IMR-90 (cell line): ENCODE measurements around the gene ANAPC5. TPM values are rescaled to one million over a fixed set of nuclear protein-coding genes. Genes with fewer than 3 reads are reported as not detected.

ENCODE experiments used
- ATAC-seq: fragments of 200-7000 bp; cut with Tn5 transposase; 2 replicates; pipeline ENCODE4 v1.9.1; 2020; ENCODE audit warnings: low read depth, mild to moderate bottlenecking, moderate library complexity
- BruUV-seq: library from RNA; stranded (reverse); fragments of 400-500 nt; replicated peaks from 2 replicates; lab custom pipeline; 2021; lab: Mats Ljungman, UMichigan
- CTCF ChIA-PET: fragments of 300-600 bp; formaldehyde crosslinking; extraction: SDS; loops from one replicate; lab custom pipeline; 2021; ENCODE audit warnings: antibody characterized with exemption; lab: Yijun Ruan, JAX
- POLR2A ChIA-PET: fragments of 300-600 bp; sonication (Branson Sonifier 250); formaldehyde crosslinking; loops from one replicate; lab custom pipeline; 2022; ENCODE audit warnings: antibody characterized with exemption; ENCODE audit not compliant: unreplicated experiment; lab: Charles Lee
- DNase-seq: peaks from one replicate; pipeline ENCODE4 v3.0.0; 2013
- H2AFZ ChIP-seq: replicated peaks from 2 replicates; pipeline ENCODE3; 2013; ENCODE audit warnings: low read length, mild to moderate bottlenecking; ENCODE audit not compliant: poor library complexity
- H2AK5ac ChIP-seq: 2 replicates; pipeline ENCODE4 v1.6.1; 2013; ENCODE audit warnings: low read depth, low read length, inconsistent platforms
- H2AK9ac ChIP-seq: replicated peaks from 2 replicates; pipeline ENCODE3; 2013; ENCODE audit warnings: mild to moderate bottlenecking, low read depth, low read length, moderate library complexity; ENCODE audit not compliant: poor library complexity
- H2BK120ac ChIP-seq: 2 replicates; pipeline ENCODE4 v1.6.1; 2013; ENCODE audit warnings: low read depth, low read length, inconsistent platforms
- H2BK15ac ChIP-seq: 3 replicates; pipeline ENCODE4 v1.6.1; 2013; ENCODE audit warnings: low read depth, low read length, inconsistent platforms
- H2BK20ac ChIP-seq: 2 replicates; pipeline ENCODE4 v1.6.1; 2013; ENCODE audit warnings: low read depth, mild to moderate bottlenecking, inconsistent platforms, low read length, moderate library complexity
- H2BK5ac ChIP-seq: 2 replicates; pipeline ENCODE4 v1.6.1; 2013; ENCODE audit warnings: mild to moderate bottlenecking, low read depth, low read length, inconsistent platforms; ENCODE audit not compliant: poor library complexity, severe bottlenecking
- H3K14ac ChIP-seq: replicated peaks from 2 replicates; pipeline ENCODE4 v1.6.1; 2013; ENCODE audit warnings: low read depth, low read length, inconsistent platforms
- H3K18ac ChIP-seq: 2 replicates; pipeline ENCODE4 v1.6.1; 2013; ENCODE audit warnings: low read depth, low read length, control low read depth
- H3K23ac ChIP-seq: 2 replicates; pipeline ENCODE4 v1.6.1; 2013; ENCODE audit warnings: low read depth, low read length, inconsistent platforms
- H3K27ac ChIP-seq: 2 replicates; pipeline ENCODE4 v1.5.1; 2013; ENCODE audit warnings: mild to moderate bottlenecking, control low read depth, low read length; ENCODE audit not compliant: insufficient read depth
- H3K27me3 ChIP-seq: 2 replicates; pipeline ENCODE4 v1.6.1; 2013; ENCODE audit warnings: low read length; ENCODE audit not compliant: control insufficient read depth, insufficient read depth
- H3K36me3 ChIP-seq: 2 replicates; pipeline ENCODE4 v1.6.1; 2013; ENCODE audit warnings: low read length, mixed read lengths; ENCODE audit not compliant: control insufficient read depth, insufficient read depth
- H3K4ac ChIP-seq: 2 replicates; pipeline ENCODE4 v1.6.1; 2013; ENCODE audit warnings: low read depth, low read length, inconsistent platforms
- H3K4me1 ChIP-seq: 2 replicates; pipeline ENCODE4 v1.6.1; 2013; ENCODE audit warnings: low read length, mixed read lengths; ENCODE audit not compliant: control insufficient read depth, insufficient read depth
- H3K4me2 ChIP-seq: 2 replicates; pipeline ENCODE4 v1.6.1; 2013; ENCODE audit warnings: low read depth, mild to moderate bottlenecking, control low read depth, low read length, moderate library complexity
- H3K4me3 ChIP-seq: 2 replicates; pipeline ENCODE4 v1.5.1; 2013; ENCODE audit warnings: low read depth, mild to moderate bottlenecking, control low read depth, low read length, moderate library complexity; ENCODE audit not compliant: insufficient read depth
- H3K56ac ChIP-seq: 2 replicates; pipeline ENCODE4 v1.6.1; 2013; ENCODE audit warnings: low read length, inconsistent platforms; ENCODE audit not compliant: insufficient read depth; ENCODE audit errors: extremely low read depth
- H3K79me1 ChIP-seq, 2 experiments: 2 replicates each; pipeline ENCODE4 v1.6.1; 2013; ENCODE audit warnings: low read length in 2 of 2, inconsistent platforms in 1 of 2, low read depth in 1 of 2
- H3K9ac ChIP-seq: 2 replicates; pipeline ENCODE4 v1.6.1; 2013; ENCODE audit warnings: low read depth, low read length, control low read depth
- H3K9me1 ChIP-seq: 2 replicates; pipeline ENCODE4 v1.6.1; 2013; ENCODE audit warnings: low read length, inconsistent platforms; ENCODE audit not compliant: insufficient read depth
- H3K9me3 ChIP-seq: 2 replicates; pipeline ENCODE4 v1.6.1; 2013; ENCODE audit warnings: low read length; ENCODE audit not compliant: control insufficient read depth, insufficient read depth
- H4K20me1 ChIP-seq: 2 replicates; pipeline ENCODE4 v1.6.1; 2013; ENCODE audit warnings: low read length, inconsistent platforms; ENCODE audit not compliant: insufficient read depth
- H4K5ac ChIP-seq: 2 replicates; pipeline ENCODE4 v1.6.1; 2013; ENCODE audit warnings: mild to moderate bottlenecking, low read depth, low read length, control low read depth
- H4K8ac ChIP-seq, 2 experiments: 2 replicates each; pipeline ENCODE4 v1.6.1; 2013; ENCODE audit warnings: low read depth in 2 of 2, low read length in 2 of 2, control low read depth in 1 of 2, inconsistent platforms in 1 of 2
- H4K91ac ChIP-seq: 2 replicates; pipeline ENCODE4 v1.6.1; 2013; ENCODE audit warnings: low read depth, low read length, inconsistent platforms; ENCODE audit not compliant: insufficient read depth
- BHLHE40 ChIP-seq: fragments of 150-350 bp; IDR thresholded peaks from 2 replicates; pipeline ENCODE4 v1.6.1; 2016; ENCODE audit warnings: mild to moderate bottlenecking, low read depth, low read length
- CEBPB ChIP-seq: IDR thresholded peaks from 2 replicates; pipeline ENCODE4 v1.6.1; 2012; ENCODE audit warnings: low read depth, low read length, improper control_type of control experiment
- CHD1 ChIP-seq: IDR thresholded peaks from 2 replicates; pipeline ENCODE4 v1.6.1; 2012; ENCODE audit warnings: low read depth, low read length, improper control_type of control experiment
- FOS ChIP-seq: fragments of 150-350 bp; IDR thresholded peaks from 2 replicates; pipeline ENCODE4 v1.6.1; 2016; ENCODE audit warnings: low read depth, low read length
- MAFK ChIP-seq: IDR thresholded peaks from 2 replicates; pipeline ENCODE4 v1.6.1; 2012; ENCODE audit warnings: low read depth, low read length, improper control_type of control experiment
- MAZ ChIP-seq: IDR thresholded peaks from 2 replicates; pipeline ENCODE4 v1.6.1; 2012; ENCODE audit warnings: low read depth, mild to moderate bottlenecking, low read length, improper control_type of control experiment, moderate library complexity, borderline replicate concordance
- POLR2A ChIP-seq: IDR thresholded peaks from 2 replicates; pipeline ENCODE4 v1.6.1; 2012; ENCODE audit warnings: mild to moderate bottlenecking, low read depth, low read length
- RAD21 ChIP-seq: IDR thresholded peaks from 2 replicates; pipeline ENCODE4 v1.6.1; 2012; ENCODE audit warnings: low read length, improper control_type of control experiment
- RCOR1 ChIP-seq: IDR thresholded peaks from 2 replicates; pipeline ENCODE4 v1.6.1; 2012; ENCODE audit warnings: mild to moderate bottlenecking, low read length, improper control_type of control experiment; ENCODE audit not compliant: insufficient replicate concordance
- RFX5 ChIP-seq: IDR thresholded peaks from 2 replicates; pipeline ENCODE4 v1.8.0; 2012; ENCODE audit warnings: low read depth, mild to moderate bottlenecking, low read length, moderate library complexity
- SMC3 ChIP-seq: fragments of 150-350 bp; IDR thresholded peaks from 2 replicates; pipeline ENCODE4 v1.6.1; 2016; ENCODE audit warnings: low read depth, mild to moderate bottlenecking, antibody characterized with exemption, low read length, moderate library complexity
- WGBS, 2 experiments: methylation state at CpG; one replicate each; pipeline versions ENCODE4 v1.1.5 to v1.1.7; 2013; ENCODE audit warnings: missing lambda C conversion rate in 2 of 2; ENCODE audit not compliant: insufficient read length in 1 of 2; ENCODE audit errors: extremely low coverage in 2 of 2; 5-methylcytosine and 5-hydroxymethylcytosine counted together
- dilution Hi-C: fragments of 300-500 bp; cut with HindIII; formaldehyde crosslinking; loops from one replicate; pipeline ENCODE4 v1.14.3; 2018; ENCODE audit warnings: low sequenced_read_pairs; ENCODE audit not compliant: unreplicated experiment
- in situ Hi-C: fragments of 300-500 bp; cut with MboI; formaldehyde crosslinking; loops from 3 replicates; pipeline ENCODE4 v1.14.3; 2019; ENCODE audit warnings: low sequenced_read_pairs, inconsistent platforms, mixed read lengths
- intact Hi-C: fragments of 100-400 bp; cut with micrococcal nuclease; formaldehyde crosslinking; loops from 2 replicates; pipeline ENCODE4 v1.10.0; 2022
- polyA plus RNA-seq, 3 experiments: library from polyadenylated mRNA; depleted of rRNA; stranded (reverse); fragments of >200 nt; gene quantifications; 2 replicates each; pipeline ENCODE4 v1.2.3, GENCODE V29; 2012; ENCODE audit warnings: low replicate concordance in 1 of 3
- total RNA-seq: library from RNA; depleted of rRNA; stranded (reverse); fragments of >200 nt; gene quantifications from 2 replicates; pipeline ENCODE4 v1.2.3, GENCODE V29; 2012
- TF ChIP-seq, protein P1 (sequence below): fragments of 150-350 bp; IDR thresholded peaks from 2 replicates; pipeline ENCODE4 v1.6.1; 2016; ENCODE audit warnings: low read depth, mild to moderate bottlenecking, low read length, moderate library complexity, borderline replicate concordance
- TF ChIP-seq, protein P2 (sequence below): fragments of 150-350 bp; IDR thresholded peaks from 2 replicates; pipeline ENCODE4 v1.6.1; 2017; ENCODE audit warnings: mild to moderate bottlenecking, antibody characterized with exemption, low read length, low read depth

ANAPC5 gene
- total and polyA plus RNA-seq, 2 of the 4 experiments (the other 2 are of a cell fraction): 157 to 211 TPM

DNA sequence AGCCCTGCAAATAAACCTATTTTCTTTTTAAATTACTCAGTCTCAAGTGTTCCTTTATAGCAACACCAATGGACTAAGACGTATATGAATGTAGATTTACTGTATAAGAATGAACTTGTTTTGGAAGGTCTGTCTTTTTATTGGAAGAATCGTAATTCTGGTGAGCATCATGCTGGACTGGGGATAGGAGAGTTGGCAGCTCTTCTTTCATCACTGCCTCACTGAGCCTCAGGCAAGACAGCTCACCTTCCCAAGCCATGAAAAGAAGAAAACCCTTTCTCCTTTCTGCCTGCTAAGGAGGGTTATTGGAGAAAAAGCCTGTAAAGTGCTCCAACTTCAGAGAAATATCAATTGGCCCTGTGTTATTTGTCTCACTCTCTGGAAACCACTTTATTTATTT is 38.6 kb upstream of the ANAPC5 start:
- BruUV-seq: no TSS peak
- Histone ChIP-seq H4K8ac (no peak overlapping the region), H3K36me3 (no peaks in the 10 kb centered on the region), H2AK9ac (no peak overlapping the region), H3K4me2 (no peak overlapping the region), H2BK15ac (no peak overlapping the region), H3K4ac (no peak overlapping the region), H2AK5ac (no peak overlapping the region), H3K23ac (no peak overlapping the region), H3K9me1 (peaks cover 6% of the 10 kb centered on the region; the same call in 1 of the 2 replicates), H4K5ac (no peak overlapping the region), H2AFZ (no peak overlapping the region), H4K91ac (no peak overlapping the region), H3K14ac (no peak overlapping the region), H3K18ac (no peak overlapping the region), H3K9ac (no peak overlapping the region), H2BK120ac (no peak overlapping the region), H3K27ac (no peak overlapping the region), H3K27me3 (no peaks in the 10 kb centered on the region), H3K79me1 (no peaks in the 10 kb centered on the region), H2BK20ac (0 out of 2 replicates have a peak overlapping the region, but pooled peaks have one; percentile 34), H3K4me3 (no peak overlapping the region), H4K20me1 (no peaks in the 10 kb centered on the region), H3K56ac (no peak overlapping the region), H3K9me3 (no peaks in the 10 kb centered on the region), H3K4me1 (peaks cover 5% of the 10 kb centered on the region), H2BK5ac (no peak overlapping the region)
- dilution Hi-C loops (no loop called here), in situ Hi-C loops (loop anchor here (5.0 kb wide), 1 partner anchor 39 kb away; the partner anchor contains the start of gene ANAPC5), intact Hi-C loops (no loop called here)
- no peak for DNase-seq
- ATAC-seq: no peak
- CTCF ChIA-PET: interaction anchor here (0.6 to 1.0 kb wide), 3 partner anchors 9 to 149 kb away, joined by 3 read pairs; no protein-coding TSS in a partner anchor
- no CpG with 5 or more reads among the region's 2 CpGs for whole genome bisulfite sequencing, 2 experiments
- TF ChIP-seq FOS (no peak), SMC3 (no peak), MAFK (no peak), CHD1 (no peak), RAD21 (no peak), BHLHE40 (no peak), RFX5 (no peak), MAZ (no peak), RCOR1 (no peak), POLR2A (no peak), CEBPB (no peak)
- TF ChIP-seq, protein P1, sequence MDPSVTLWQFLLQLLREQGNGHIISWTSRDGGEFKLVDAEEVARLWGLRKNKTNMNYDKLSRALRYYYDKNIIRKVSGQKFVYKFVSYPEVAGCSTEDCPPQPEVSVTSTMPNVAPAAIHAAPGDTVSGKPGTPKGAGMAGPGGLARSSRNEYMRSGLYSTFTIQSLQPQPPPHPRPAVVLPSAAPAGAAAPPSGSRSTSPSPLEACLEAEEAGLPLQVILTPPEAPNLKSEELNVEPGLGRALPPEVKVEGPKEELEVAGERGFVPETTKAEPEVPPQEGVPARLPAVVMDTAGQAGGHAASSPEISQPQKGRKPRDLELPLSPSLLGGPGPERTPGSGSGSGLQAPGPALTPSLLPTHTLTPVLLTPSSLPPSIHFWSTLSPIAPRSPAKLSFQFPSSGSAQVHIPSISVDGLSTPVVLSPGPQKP: no peak
- TF ChIP-seq, protein P2, sequence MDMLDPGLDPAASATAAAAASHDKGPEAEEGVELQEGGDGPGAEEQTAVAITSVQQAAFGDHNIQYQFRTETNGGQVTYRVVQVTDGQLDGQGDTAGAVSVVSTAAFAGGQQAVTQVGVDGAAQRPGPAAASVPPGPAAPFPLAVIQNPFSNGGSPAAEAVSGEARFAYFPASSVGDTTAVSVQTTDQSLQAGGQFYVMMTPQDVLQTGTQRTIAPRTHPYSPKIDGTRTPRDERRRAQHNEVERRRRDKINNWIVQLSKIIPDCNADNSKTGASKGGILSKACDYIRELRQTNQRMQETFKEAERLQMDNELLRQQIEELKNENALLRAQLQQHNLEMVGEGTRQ: no peak
- POLR2A ChIA-PET: no interaction called here
